NCI-H146 (cell line): ENCODE measurements around the gene SOX8.

ENCODE experiments used
- DNase-seq: peaks from one replicate; lab custom pipeline; 2025; lab: John Stamatoyannopoulos, UW

SOX8 gene

DNA sequence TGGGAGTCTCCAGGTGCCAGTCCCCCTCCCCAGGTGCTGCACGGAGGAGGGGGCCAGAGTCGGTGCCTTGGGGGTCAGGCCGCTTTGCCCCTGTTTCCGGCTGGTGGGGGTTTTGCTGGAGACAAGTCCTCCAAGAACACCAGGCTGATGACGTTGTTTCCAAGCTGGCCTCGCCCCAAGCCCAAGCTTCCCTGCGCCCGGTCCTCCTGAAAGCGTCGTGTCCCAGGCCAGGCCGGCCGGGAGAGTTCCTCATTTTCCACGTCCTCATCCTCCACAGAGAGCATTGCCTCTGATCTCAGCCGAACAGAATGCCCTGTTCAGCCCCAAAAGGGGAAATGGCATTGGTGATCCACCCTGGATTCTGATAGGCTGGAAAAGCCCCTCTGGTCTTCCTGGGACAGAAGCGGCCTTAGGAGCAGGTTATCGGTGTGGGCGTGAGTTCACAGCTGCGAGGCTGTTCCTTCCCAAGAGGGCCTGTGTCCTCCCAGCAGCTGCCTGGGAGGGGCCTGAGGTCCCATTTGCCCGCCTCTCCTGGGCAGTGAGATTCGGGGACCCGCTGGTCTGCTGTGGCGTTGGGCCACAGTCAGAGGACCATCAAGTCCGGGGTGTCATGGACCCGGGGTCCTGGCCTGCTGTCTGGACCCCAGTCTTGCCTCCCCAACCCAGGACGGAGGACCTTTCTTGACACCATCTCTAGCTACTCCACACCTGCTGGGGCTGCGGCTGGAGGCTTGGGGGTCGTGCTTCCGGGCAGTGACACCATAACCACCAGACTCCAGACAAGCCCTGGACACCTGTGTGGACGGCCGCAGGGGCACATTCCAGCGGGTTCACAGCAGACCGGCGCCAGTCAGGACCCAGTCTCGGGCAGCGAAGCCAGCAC is 7.1 kb downstream of the SOX8 start:
- no peak for DNase-seq

GRCh38 chr16:989354-989814 is 7.8 kb downstream of the SOX8 start:
- DNase-seq: no peak

DNA sequence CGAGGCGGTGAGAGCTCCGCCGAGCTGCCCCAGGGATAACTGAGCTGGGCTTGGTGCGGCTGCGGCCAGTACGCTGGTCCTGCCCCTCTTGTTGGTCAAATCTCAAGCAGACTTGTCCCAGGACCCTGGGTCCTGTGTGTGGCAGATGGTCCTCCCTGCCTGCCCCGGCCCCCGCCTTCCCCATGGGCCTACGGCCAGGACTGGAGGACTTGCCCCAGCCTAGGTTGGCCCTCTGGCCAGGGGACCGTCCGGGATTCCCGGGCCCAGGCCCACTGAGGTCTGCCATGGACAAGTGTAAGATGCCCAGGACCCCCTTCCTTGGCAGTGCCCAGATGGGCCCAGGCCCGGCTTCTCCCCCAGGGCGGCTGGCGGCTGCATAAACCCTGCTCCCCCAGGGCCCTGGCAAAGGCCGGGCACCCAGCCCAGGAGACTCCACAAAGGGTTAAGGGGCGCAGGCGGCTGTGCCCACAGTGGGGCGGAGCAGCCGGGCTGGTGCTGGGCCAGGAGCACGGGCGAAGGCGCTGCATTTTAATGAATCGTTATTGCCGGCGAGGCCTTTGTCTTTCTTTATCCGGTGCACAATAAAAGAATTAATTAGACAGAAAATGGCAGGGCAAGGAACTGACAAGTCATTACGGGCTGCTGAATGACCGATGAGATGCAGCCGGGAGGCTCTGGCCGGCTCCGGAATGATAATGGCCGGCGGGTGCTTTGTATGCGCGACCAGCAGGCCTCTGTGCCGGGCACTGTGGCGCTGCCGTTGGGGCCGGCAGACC is 9.1 kb downstream of the SOX8 start:
- DNase-seq: no peak

- DNase-seq: no peak
Measured at GRCh38 chr16:991345-991744, 9.8 kb downstream of the SOX8 start.

DNA sequence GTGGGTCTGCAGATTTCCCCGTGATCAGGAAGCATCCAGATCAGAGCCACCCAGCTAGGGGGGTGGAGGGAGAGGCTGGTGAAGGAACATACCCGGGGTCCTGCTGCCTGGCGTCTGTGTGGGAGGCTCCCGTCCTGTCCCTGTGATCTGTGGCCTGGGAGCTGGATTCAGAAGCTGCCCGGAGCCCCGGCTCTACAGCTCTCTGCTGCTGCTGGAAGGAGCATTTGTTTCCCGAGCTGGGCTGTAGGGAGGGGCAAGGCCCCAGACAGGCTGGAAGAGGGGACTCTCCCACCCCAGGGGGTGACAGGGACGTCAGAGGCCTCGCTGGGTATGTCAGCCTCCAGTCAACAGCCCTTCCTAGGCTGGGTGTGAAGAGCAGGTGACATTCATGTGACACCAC is 10.2 kb downstream of the SOX8 start:
- no peak for DNase-seq

GRCh38 chr16:993731-994130 is 12.2 kb downstream of the SOX8 start:
- no peak for DNase-seq

DNA sequence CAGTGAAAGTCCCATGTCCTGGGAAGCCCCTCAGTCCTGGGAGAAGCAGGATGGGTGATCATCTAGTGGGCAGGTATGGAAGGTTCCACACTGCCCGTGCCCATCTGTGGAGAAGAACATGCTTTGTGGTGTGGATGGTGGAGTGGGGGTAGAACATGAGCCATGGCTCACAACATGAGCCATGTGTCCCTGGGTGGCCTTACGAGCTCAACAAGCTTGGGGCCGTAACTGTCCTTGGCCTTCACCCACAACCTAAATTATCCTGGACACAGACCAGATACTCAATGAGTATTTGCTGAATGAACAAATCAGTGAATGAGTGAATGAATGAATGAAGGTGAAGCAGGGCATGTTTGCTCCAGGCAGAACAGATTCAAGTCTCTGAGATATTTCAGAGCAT is 13.5 kb downstream of the SOX8 start:
- no peak for DNase-seq

GRCh38 chr16:995783-996182 is 14.2 kb downstream of the SOX8 start:
- no peak for DNase-seq

DNA sequence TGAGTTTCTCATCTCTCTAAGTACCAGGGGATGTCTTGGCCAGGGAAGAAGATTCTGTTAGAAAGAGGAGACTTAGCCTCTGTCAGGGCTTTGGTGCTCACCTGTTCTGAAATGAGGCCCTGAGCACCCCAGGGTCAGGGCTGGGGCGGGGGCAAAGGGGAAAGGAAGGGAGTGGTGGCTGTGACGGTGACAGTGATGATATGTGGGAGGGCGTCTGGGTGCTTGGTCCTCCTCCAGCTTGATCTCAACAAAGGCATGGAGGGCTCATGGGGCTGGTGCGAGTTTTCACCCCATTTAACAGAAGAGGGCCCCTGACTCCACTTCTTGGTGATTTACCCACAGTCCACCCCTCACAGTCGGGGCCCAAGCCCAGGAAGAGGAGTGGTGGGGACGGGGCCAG is 15.1 kb downstream of the SOX8 start:
- DNase-seq: no peak

DNA sequence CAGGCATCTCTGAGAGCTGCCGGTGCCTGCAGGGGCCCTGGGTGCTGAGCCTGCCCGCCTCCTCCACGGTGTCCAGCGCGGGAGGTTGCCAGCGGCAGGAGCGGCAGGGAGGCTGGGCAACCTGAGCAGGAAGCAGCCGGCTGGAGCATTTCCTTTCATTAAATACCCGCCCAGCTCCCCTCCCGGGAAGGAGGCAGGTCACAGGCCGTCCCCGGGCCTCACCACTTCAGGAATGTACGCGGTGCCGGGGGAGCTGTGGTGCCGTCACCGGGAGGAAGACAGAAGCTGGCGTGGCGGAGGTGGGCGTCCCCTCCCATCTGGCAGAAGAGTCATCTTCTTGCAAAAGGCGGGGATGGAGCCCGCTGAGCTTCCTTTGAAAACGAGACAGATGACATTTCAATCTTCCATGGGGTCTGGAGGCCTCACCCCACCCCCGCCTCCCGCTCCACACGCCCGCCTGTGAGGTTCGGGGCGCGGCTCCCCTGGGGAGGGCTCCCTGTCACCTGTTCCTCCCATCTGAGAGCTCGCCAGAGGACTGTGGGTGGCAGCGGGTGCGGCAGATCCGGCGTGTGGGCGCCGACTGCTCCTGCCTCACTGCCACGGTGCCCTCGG is 16.0 kb downstream of the SOX8 start:
- DNase-seq: no peak

- DNase-seq: no peak
Measured at GRCh38 chr16:998211-998610, 16.6 kb downstream of the SOX8 start.

DNA sequence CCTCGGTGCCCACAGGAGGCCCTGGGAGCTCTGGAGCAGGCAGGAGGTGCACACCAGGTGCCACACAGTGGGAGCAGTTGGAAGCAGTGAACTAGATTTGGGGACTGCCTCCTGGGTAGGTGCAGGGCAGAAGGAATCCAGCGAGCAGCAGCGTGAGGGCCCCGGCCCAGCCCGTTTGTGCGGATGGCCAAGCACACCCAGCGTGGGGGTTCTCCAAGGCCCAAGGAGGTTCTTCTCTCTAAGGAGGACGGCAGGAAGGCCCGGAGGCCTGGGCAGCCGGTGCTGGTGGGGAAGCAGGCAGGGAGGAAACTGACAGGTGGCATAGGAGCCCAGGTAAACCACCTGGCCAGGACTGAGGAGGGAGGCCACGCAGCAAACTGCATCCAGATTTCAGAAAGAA is 17.0 kb downstream of the SOX8 start:
- DNase-seq: no peak

GRCh38 chr16:999677-1000076 is 18.1 kb downstream of the SOX8 start:
- DNase-seq: no peak

GRCh38 chr16:1000608-1001007 is 19.0 kb downstream of the SOX8 start:
- no peak for DNase-seq

- no peak for DNase-seq
Measured at GRCh38 chr16:1001096-1001495, 19.5 kb downstream of the SOX8 start.

DNA sequence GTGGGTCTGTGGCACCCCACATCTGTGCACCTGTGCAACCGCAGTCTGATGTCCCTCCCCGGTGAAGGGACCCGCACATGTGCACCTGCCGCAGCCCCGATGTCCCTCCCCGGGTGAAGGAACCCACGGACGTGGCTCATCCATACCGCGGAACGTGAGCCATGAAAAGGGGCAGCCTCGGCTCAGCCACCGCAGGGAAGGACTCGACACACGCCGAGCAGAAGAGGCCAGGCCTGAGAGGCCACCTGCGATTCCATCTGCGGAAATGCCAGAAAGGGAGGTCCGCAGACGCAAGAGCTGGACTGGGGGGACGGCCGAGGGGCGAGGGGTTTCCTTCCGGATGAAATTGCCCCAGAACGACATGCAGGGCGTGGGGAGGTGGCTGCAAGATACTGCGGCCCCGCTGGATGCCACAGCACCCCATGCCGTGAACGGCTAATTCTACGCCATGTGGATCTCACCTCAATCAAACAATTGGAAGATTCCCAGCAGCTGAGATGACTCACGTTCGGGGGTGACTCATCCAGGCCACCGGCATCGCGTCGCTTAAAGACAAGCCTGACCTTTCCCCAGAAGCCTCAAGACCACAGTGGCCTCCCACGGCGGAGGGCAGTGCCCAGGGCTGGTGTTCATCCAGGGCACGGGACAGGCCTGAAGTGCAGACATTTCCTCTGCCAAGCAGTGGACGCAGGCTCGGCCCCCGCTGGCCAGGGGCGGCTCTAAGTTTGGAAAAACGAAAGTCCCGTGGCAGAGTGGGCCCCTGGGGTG is 21.0 kb downstream of the SOX8 start:
- DNase-seq: peak; percentile 31

DNA sequence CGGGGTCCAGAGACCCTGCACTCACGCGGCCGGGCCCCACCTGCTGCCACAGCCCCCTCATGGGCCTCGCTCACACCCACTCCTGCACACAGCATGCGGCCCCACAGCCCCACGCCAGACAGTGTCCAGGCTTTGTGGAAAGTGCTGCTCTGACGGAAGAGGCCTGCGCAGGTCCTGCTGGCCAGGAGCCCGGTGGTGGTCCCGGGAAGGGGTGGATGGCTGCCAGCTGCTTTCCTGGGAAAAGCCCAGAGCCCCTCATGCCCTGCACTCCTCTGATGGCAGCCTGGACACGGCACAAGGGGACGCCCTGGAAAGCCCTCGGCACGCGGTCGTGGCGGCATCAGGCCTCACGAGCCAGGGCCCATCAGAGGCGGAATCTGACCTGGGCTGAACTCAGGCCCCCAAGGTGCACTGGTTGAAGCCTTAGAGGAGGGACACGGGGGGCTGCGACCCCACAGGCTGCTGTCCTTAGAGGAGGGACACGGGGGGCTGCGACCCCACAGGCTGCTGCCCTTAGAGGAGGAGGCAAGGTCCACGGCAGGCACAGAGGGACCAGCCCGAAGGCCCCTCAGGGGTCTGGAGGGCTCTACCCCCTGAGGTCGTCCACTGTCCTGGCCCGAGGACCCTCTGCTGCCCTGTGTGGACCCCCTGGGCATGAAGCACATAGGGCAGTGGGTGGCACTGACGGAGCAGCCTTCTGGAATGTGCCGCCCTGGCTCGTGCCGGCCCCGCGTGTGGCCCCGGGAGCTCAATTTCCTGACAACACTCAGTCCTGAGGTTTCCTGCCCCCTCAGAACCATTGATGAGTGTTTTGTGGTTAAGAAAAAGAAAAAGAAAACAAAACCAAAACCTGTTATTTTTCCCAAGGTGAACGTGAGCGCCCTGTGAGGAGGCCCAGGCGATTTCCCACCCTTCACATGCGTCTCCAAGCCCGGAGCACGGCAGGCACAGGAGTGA is 22.1 kb downstream of the SOX8 start:
- DNase-seq: no peak

DNA sequence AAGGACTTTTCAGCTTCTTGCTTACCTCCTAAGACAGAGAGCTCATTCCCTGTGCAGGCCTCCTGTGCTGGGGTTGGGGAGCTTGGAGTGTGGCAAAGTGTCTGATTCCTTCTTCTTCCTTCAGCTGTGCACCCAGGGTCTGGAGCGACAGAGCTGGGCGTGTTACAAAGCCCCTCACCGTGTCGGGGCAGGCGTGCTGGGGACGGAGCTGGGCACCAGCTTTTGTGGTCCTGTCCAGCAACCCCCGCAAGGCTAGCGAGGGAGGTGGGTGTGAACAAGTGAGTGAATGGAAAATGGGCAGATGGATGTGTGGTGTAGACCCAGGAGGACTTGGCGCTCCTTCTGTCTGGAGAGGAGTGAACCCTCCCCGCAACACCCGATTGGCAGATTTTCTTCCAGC is 23.7 kb downstream of the SOX8 start:
- no peak for DNase-seq

DNA sequence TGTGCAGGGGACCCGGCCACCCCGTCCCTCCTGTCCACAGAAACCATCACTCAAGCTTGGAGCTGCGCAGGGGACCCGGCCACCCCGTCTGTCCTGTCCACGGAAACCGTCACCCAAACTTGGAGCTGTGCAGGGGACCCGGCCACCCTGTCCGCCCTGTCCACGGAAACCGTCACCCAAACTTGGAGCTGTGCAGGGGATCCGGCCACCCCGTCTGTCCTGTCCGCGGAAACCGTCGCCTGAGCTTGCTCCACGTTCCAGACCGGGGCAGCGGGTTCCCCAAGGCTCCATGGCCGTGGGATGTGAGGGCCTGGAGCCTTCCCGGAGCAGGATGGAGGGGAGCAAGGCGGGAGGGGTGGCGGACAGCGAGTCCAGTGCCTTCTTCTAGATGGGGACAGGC is 25.2 kb downstream of the SOX8 start:
- no peak for DNase-seq

DNA sequence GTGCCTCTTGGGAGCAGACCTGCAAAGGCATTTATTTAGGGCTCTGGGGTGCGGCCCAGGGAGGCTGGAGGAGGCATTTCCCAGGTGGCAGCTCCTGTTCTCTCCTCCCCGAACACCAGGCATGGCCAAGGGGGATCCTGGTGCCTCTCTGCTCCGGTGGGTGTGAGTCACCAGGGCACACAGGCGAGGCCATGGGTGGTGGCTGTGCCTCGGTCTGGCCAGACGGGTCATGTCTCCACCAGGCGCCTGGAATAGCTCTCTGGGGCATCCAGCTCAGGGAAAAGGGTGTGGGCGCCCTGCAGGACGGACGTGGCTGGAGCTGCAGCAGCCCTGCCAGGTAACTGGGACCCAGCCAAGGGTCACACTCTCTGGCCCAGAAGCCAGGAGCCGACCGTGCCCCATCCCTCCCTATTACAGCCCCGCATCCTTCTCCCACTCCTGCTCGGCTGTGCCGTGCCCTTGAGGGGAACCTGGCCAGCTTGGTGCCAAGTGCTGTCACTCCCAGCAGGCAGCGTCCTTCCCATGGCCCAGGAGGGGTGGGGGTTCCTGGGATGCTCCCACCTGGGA is 25.8 kb downstream of the SOX8 start:
- no peak for DNase-seq

DNA sequence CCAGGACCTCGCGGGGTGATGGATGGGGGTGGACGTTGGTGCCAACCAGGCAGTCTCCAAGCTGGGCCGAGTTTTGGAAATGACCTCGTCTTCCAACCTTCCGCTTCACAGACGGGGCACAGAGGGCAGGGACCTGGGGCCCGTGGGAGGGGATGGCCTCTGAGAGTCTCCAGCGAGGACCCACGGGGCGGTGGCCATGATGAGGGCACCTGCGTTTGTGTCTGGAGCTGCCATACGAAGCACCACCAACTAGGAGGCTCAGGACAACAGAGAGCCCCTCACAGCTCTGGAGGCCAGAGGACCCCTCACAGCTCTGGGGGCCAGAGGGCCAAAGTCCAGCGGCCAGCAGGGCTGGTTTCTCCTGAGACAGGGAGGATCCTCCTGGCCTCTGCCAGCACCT is 26.5 kb downstream of the SOX8 start:
- no peak for DNase-seq
